A549 treated with GW870086 at 1 μM for 4 hours (cell line): ENCODE results near the gene LRRC8C. TPM values are rescaled to one million over a fixed set of nuclear protein-coding genes. Genes with fewer than 3 reads are reported as not detected.

Experiments used
- total RNA-seq: library from RNA; stranded (reverse); fragments of 200-300 nt; extraction: Qiagen RNA extraction; gene quantifications from 5 replicates; pipeline ENCODE4 v1.2.3, GENCODE V29; 2022; ENCODE audit warnings: low read depth

LRRC8C gene
- total RNA-seq: 8.1 to 13.6 TPM (median 11.7 TPM) in 5 replicates

DNA sequence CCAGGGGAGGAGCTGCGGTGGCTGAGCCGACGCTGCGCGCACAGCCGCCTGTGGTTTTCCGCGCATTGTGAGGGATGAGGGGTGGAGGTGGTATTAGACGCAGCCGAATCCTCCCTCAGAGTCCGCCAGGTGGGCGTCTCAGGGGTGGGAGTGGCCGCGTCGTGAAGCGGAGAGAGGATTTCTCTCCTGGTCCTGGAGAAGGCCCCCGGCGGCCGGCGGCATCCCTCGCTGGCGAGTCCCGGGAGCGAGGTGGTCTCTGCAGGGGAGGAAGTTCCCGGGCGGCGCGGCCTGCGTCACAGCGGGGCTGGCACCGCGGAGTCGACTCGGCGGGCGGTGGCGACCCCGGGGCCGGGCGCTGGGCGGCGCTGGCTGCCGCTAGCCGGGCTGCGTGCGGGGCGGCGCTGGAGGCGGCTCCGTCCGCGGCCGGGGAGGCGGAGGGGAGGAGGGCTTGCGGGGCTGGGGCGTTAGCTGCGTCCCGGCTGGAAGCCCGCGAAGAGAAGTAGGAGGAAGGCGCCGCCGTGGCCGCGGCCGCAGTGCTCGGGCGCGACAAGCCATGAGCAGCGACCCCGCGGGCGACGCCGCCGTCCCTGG lies at the start of gene LRRC8C:
Gene LRRC8C (plus strand): TSS at position 464 of the 591 bp plus-strand sequence. CDS start 53,354 bp downstream, outside the sequence.

Other genes starting within 250 kb of the LRRC8C start
- gene LRRC8B, start 108.3 kb upstream of the LRRC8C start, total RNA-seq: 3.3 to 5.7 TPM (median 4.7 TPM) in 5 replicates
- 31.2 to 41.1 TPM (median 40.1 TPM) in 5 replicates for gene LRRC8D, start 187.9 kb downstream of the LRRC8C start, total RNA-seq